Right atrium auricular region (tissue), 2 donors: ENCODE measurements around the gene TTLL5. TPM values are rescaled to one million over a fixed set of nuclear protein-coding genes. Genes with fewer than 3 reads are reported as not detected.
A peak's percentile ranks its signal among the peaks of the same experiment; 100 is the strongest.
"Not testable (repeated sequence)": the region's sequence is repeated elsewhere in the genome, so short reads cannot be mapped to it uniquely, and the experiment has no call there.

Source experiments
- DNase-seq: peaks from one replicate; pipeline ENCODE4 v3.0.0-alpha.2; 2019; ENCODE audit warnings: low spot score
- H3K27ac ChIP-seq, 2 donors: fragments of 200-600 bp; sonication (generic); 1 replicate in 1 of 2; 2 replicates in 1 of 2; pipeline ENCODE4 v1.5.1; 2016 to 2019
- H3K27me3 ChIP-seq, 2 donors: fragments of 200-600 bp; sonication (generic); one replicate each; pipeline versions ENCODE4 v1.5.1 to v1.6.0; 2017 to 2019
- H3K36me3 ChIP-seq: fragments of 200-600 bp; sonication (generic); one replicate; pipeline ENCODE4 v1.5.1; 2016
- H3K4me1 ChIP-seq, 2 donors: fragments of 200-600 bp; sonication (generic); one replicate each; pipeline versions ENCODE4 v1.5.1 to v1.6.0; 2017 to 2019
- H3K4me3 ChIP-seq, 2 donors: fragments of 200-600 bp; sonication (generic); 1 replicate in 1 of 2; 2 replicates in 1 of 2; pipeline ENCODE4 v1.5.1; 2017 to 2019; ENCODE audit warnings: mild to moderate bottlenecking in 1 of 2, moderate library complexity in 1 of 2
- H3K9me3 ChIP-seq, 2 donors: fragments of 200-600 bp; sonication (generic); one replicate each; pipeline ENCODE4 v1.5.1; 2019
- total RNA-seq, 2 donors: library from RNA; depleted of rRNA; stranded (reverse); fragments of >200 nt; gene quantifications; one replicate each; pipeline ENCODE4 v1.1.0, GENCODE V29; 2016
- TF ChIP-seq, protein P1 (sequence below), 2 donors: fragments of 200-600 bp; sonication (generic); IDR thresholded peaks; one replicate each; pipeline ENCODE4 v1.5.1; 2019; ENCODE audit warnings: antibody characterized with exemption in 2 of 2

Gene TTLL5
- total RNA-seq, 2 donors from 2014 or later, result 15.3 to 22.6 TPM

- H3K27me3 ChIP-seq, result no peaks in the 10 kb centered on the region
- no peak overlapping the region for H3K27ac ChIP-seq
- H3K36me3 ChIP-seq, result peaks cover 20% of the 10 kb centered on the region
- H3K9me3 ChIP-seq, result no peaks in the 10 kb centered on the region
- peak; percentile 75 for DNase-seq
- TF ChIP-seq, protein P1, sequence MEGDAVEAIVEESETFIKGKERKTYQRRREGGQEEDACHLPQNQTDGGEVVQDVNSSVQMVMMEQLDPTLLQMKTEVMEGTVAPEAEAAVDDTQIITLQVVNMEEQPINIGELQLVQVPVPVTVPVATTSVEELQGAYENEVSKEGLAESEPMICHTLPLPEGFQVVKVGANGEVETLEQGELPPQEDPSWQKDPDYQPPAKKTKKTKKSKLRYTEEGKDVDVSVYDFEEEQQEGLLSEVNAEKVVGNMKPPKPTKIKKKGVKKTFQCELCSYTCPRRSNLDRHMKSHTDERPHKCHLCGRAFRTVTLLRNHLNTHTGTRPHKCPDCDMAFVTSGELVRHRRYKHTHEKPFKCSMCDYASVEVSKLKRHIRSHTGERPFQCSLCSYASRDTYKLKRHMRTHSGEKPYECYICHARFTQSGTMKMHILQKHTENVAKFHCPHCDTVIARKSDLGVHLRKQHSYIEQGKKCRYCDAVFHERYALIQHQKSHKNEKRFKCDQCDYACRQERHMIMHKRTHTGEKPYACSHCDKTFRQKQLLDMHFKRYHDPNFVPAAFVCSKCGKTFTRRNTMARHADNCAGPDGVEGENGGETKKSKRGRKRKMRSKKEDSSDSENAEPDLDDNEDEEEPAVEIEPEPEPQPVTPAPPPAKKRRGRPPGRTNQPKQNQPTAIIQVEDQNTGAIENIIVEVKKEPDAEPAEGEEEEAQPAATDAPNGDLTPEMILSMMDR (IDR thresholded peaks at IDR 0.05), result no peak
- no peak overlapping the region for H3K4me3 ChIP-seq
- H3K4me1 ChIP-seq, result no peaks in the 10 kb centered on the region
These were observed 28.0 kb downstream of the TTLL5 start for GRCh38 chr14:75689012-75689411.

DNA sequence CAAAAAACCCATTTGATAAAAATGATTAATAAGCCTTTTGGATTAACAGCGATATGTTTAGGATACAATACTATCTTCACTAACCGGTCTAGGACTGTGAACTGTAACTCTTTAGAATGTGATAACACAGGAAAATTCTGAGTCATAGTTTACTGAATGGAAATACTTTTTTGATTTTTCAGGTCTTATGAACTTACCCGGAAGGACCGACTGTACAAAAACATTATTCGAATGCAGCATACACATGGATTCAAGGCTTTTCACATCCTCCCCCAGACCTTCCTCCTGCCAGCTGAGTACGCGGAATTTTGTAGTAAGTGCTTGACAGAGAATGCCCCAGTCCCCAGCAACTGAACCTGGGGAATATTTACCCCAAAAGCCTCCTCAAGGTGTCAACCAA lies 29.0 kb downstream of the TTLL5 start:
- TF ChIP-seq, protein P1 (IDR thresholded peaks at IDR 0.05), result no peak
- no peaks in the 10 kb centered on the region for H3K4me1 ChIP-seq
- H3K9me3 ChIP-seq, result peaks cover 0 to 2% of the 10 kb centered on the region in 2 donors
- no peak overlapping the region for H3K4me3 ChIP-seq
- H3K27ac ChIP-seq, result no peak overlapping the region
- no peak for DNase-seq
- H3K27me3 ChIP-seq, result no peaks in the 10 kb centered on the region
- H3K36me3 ChIP-seq, result peaks cover 13% of the 10 kb centered on the region

GRCh38 chr14:75695025-75695424 lies 34.0 kb downstream of the TTLL5 start:
- H3K9me3 ChIP-seq, DNase-seq, H3K4me3 ChIP-seq, H3K27ac ChIP-seq, H3K4me1 ChIP-seq, H3K27me3 ChIP-seq: not testable (repeated sequence)
- H3K36me3 ChIP-seq, result peaks cover 20% of the 10 kb centered on the region

GRCh38 chr14:75697386-75697785 lies 36.3 kb downstream of the TTLL5 start:
- Histone ChIP-seq H3K4me1 (peaks cover 0 to 5% of the 10 kb centered on the region in 2 donors), H3K9me3 (peaks cover 0 to 7% of the 10 kb centered on the region in 2 donors), H3K27me3 (no peaks in the 10 kb centered on the region), H3K36me3 (peaks cover 18% of the 10 kb centered on the region), H3K27ac (no peak overlapping the region), H3K4me3 (no peak overlapping the region)
- TF ChIP-seq, protein P1 (IDR thresholded peaks at IDR 0.05), result no peak
- DNase-seq, result no peak

- no peak for DNase-seq
- H3K4me3 ChIP-seq, result no peak overlapping the region
- peaks cover 0 to 10% of the 10 kb centered on the region in 2 donors for H3K4me1 ChIP-seq
- TF ChIP-seq, protein P1 (IDR thresholded peaks at IDR 0.05), result no peak
- no peak overlapping the region for H3K27ac ChIP-seq
- no peaks in the 10 kb centered on the region for H3K27me3 ChIP-seq
- H3K36me3 ChIP-seq, result peaks cover 18% of the 10 kb centered on the region
- peaks cover 0 to 7% of the 10 kb centered on the region in 2 donors for H3K9me3 ChIP-seq
These were observed 36.9 kb downstream of the TTLL5 start for GRCh38 chr14:75697918-75698317.

DNA sequence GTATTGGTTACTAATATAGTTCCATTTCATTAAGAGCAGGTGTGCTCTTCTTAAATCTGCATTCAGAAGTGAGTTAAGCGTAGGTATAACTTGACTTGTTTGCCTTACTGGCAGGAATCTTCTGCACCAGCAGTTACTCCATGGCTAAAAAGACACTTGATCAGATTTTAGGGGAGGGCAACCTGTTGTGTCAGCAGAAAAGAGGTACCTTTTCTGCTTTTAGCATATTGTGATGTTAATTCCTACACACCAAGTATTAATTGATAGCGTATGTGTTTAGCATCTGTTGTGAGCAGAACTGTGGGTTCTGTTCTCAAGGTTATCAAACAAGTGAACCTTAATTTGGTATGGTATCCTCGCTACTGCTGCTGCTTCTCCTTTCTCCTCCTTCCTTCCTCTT lies 38.3 kb downstream of the TTLL5 start:
- Histone ChIP-seq H3K36me3 (peaks cover 18% of the 10 kb centered on the region), H3K27me3 (no peaks in the 10 kb centered on the region), H3K27ac (no peak overlapping the region), H3K4me3 (no peak overlapping the region), H3K9me3 (peaks cover 0 to 7% of the 10 kb centered on the region in 2 donors), H3K4me1 (peaks cover 0 to 13% of the 10 kb centered on the region in 2 donors)
- no peak for DNase-seq
- TF ChIP-seq, protein P1 (IDR thresholded peaks at IDR 0.05), result no peak
